Liver (tissue), 9 donors: ENCODE results near the gene FGD4. TPM values are rescaled to one million over a fixed set of nuclear protein-coding genes. Genes with fewer than 3 reads are reported as not detected.

Experiments used
- DNase-seq: peaks from one replicate; pipeline ENCODE4 v3.0.0-alpha.2; 2017; ENCODE audit warnings: low spot score
- H3K27ac ChIP-seq, 2 donors: one replicate each; pipeline ENCODE4 v1.7.0; 2013; ENCODE audit warnings: inconsistent platforms in 2 of 2, low read length in 2 of 2, control low read depth in 1 of 2, low read depth in 1 of 2, mild to moderate bottlenecking in 1 of 2
- H3K27me3 ChIP-seq, 4 donors: one replicate each; pipeline versions ENCODE4 v1.6.1 to v1.7.0; 2013; ENCODE audit warnings: low read length in 3 of 4, inconsistent platforms in 1 of 4, mild to moderate bottlenecking in 1 of 4, moderate library complexity in 1 of 4; ENCODE audit not compliant: control insufficient read depth in 4 of 4, insufficient read depth in 4 of 4
- H3K36me3 ChIP-seq, 4 donors: one replicate each; pipeline versions ENCODE4 v1.6.1 to v1.7.0; 2013; ENCODE audit warnings: low read length in 3 of 4, mild to moderate bottlenecking in 3 of 4, low read depth in 1 of 4, moderate library complexity in 1 of 4; ENCODE audit not compliant: control insufficient read depth in 4 of 4, insufficient read depth in 3 of 4
- H3K4me1 ChIP-seq, 4 donors: one replicate each; pipeline versions ENCODE4 v1.6.1 to v1.7.0; 2013; ENCODE audit warnings: low read length in 3 of 4, mild to moderate bottlenecking in 3 of 4, moderate library complexity in 1 of 4; ENCODE audit not compliant: control insufficient read depth in 4 of 4, insufficient read depth in 4 of 4
- H3K4me3 ChIP-seq, 3 donors: one replicate each; pipeline versions ENCODE4 v1.6.1 to v1.7.0; 2013; ENCODE audit warnings: low read length in 3 of 3, control low read depth in 1 of 3, low read depth in 1 of 3, mild to moderate bottlenecking in 1 of 3
- H3K9ac ChIP-seq, 2 donors: one replicate each; pipeline ENCODE4 v1.7.0; 2013; ENCODE audit warnings: low read length in 2 of 2, mild to moderate bottlenecking in 2 of 2, moderate library complexity in 2 of 2, control low read depth in 1 of 2, low read depth in 1 of 2
- H3K9me3 ChIP-seq, 4 donors: one replicate each; pipeline versions ENCODE4 v1.6.1 to v1.7.0; 2013; ENCODE audit warnings: low read length in 3 of 4; ENCODE audit not compliant: control insufficient read depth in 4 of 4
- FOXA1 ChIP-seq: IDR thresholded peaks from 2 replicates; pipeline ENCODE4 v1.6.1; 2016; ENCODE audit warnings: antibody characterized with exemption
- FOXA2 ChIP-seq: IDR thresholded peaks from 2 replicates; pipeline ENCODE4 v1.6.1; 2016; ENCODE audit warnings: antibody characterized with exemption
- GABPA ChIP-seq, 2 donors: IDR thresholded peaks in 1 of 2; conservative IDR thresholded peaks in 1 of 2; 2 replicates each; pipeline ENCODE4 v1.6.1; 2016; ENCODE audit warnings: antibody characterized with exemption in 2 of 2, mild to moderate bottlenecking in 1 of 2, moderate library complexity in 1 of 2
- HNF4A ChIP-seq, 2 donors: conservative IDR thresholded peaks; 2 replicates each; pipeline ENCODE4 v1.6.1; 2016; ENCODE audit warnings: antibody characterized with exemption in 2 of 2, mild to moderate bottlenecking in 2 of 2
- JUND ChIP-seq, 2 donors: IDR thresholded peaks; 2 replicates each; pipeline ENCODE4 v1.6.1; 2016; ENCODE audit warnings: antibody characterized with exemption in 2 of 2
- NR2F2 ChIP-seq: IDR thresholded peaks from 2 replicates; pipeline ENCODE4 v1.6.1; 2016; ENCODE audit warnings: antibody characterized with exemption
- RAD21 ChIP-seq, 2 donors: IDR thresholded peaks; 2 replicates each; pipeline ENCODE4 v1.6.1; 2016; ENCODE audit warnings: antibody characterized with exemption in 2 of 2, mild to moderate bottlenecking in 2 of 2
- RXRA ChIP-seq, 2 donors: IDR thresholded peaks; 2 replicates each; pipeline ENCODE4 v1.6.1; 2017 to 2018; ENCODE audit warnings: antibody characterized with exemption in 2 of 2, mild to moderate bottlenecking in 1 of 2
- SP1 ChIP-seq: IDR thresholded peaks from 2 replicates; pipeline ENCODE4 v1.6.1; 2018; ENCODE audit warnings: antibody characterized with exemption, mild to moderate bottlenecking
- TAF1 ChIP-seq: conservative IDR thresholded peaks from 2 replicates; pipeline ENCODE4 v1.6.1; 2016; ENCODE audit warnings: antibody characterized with exemption, mild to moderate bottlenecking
- YY1 ChIP-seq: IDR thresholded peaks from 2 replicates; pipeline ENCODE4 v1.6.1; 2016; ENCODE audit warnings: antibody characterized with exemption, mild to moderate bottlenecking
- WGBS: extraction: QIAGEN DNeasy Blood & Tissue Kit; methylation state at CpG from one replicate; pipeline ENCODE4 v1.1.7; 2013; 5-methylcytosine and 5-hydroxymethylcytosine counted together
- polyA plus RNA-seq, 2 donors: library from polyadenylated mRNA; stranded (reverse) in 1 of 2; unstranded in 1 of 2; fragments of 200-250 nt in 1 of 2; fragments of >200 nt in 1 of 2; fragmentation: Nextera tagmentation in 1 of 2; extraction: Ambion mirVana in 1 of 2; gene quantifications; one replicate each; pipeline versions ENCODE4 v1.2.1 to v1.2.3, GENCODE V29; 2013 to 2015
- total RNA-seq, 2 donors: library from RNA; depleted of rRNA; stranded (reverse); fragments of >200 nt; gene quantifications; one replicate each; pipeline ENCODE4 v1.2.3, GENCODE V29; 2014
- TF ChIP-seq, protein P1 (sequence below): fragments of 150-350 bp; IDR thresholded peaks from 2 replicates; pipeline ENCODE4 v1.5.1; 2017; ENCODE audit warnings: improper control_type of control experiment, low read depth, low read length; ENCODE audit not compliant: missing input control
- TF ChIP-seq, protein P2 (sequence below): IDR thresholded peaks from 2 replicates; pipeline ENCODE4 v1.6.1; 2016; ENCODE audit warnings: antibody characterized with exemption, mild to moderate bottlenecking
- TF ChIP-seq, protein P3 (sequence below): IDR thresholded peaks from 2 replicates; pipeline ENCODE4 v1.6.1; 2016; ENCODE audit warnings: antibody characterized with exemption
- TF ChIP-seq, protein P4 (sequence below): IDR thresholded peaks from 2 replicates; pipeline ENCODE4 v1.6.1; 2016; ENCODE audit warnings: antibody characterized with exemption
- TF ChIP-seq, protein P5 (sequence below): IDR thresholded peaks from 2 replicates; pipeline ENCODE4 v1.6.1; 2016; ENCODE audit warnings: antibody characterized with exemption
- donor health status: healthy.
- donor health status: healthy.
- donor health status: healthy.
- donor health status: healthy.
- donor health status: healthy.

FGD4 gene
- total and polyA plus RNA-seq, 4 donors = 3.8 to 26.4 (median 9.0) TPM

DNA sequence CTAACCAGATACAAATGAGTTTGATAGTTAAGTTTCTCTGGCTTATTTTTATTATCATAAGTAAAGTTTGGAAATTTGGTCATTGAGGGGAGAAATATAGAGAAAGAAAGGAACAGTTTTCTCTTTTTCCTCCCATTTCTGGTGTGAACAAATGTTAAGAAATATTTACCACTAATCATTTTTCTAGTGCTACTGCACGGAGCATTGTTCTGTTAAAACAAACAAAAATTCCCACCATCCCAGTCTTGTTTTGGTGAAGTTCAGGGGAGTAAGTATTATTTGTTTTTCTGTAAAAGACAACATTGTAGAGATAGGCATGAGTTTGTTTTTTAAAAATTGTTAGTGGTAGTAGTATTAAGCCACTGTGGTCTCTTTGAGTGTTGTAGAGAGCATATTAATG, 135.3 kb downstream of the FGD4 start:
- peak overlapping the region; percentile 86 to 90 for H3K27ac ChIP-seq
- peaks cover 8 to 48% (median 33%) of the 10 kb centered on the region in 4 donors for H3K4me1 ChIP-seq
- no peaks in the 10 kb centered on the region for H3K27me3 ChIP-seq
- no peaks in the 10 kb centered on the region for H3K9me3 ChIP-seq
- peak overlapping the region; percentile 57 to 98 for H3K9ac ChIP-seq
- DNase-seq = no peak
- TF ChIP-seq JUND (IDR thresholded peaks at IDR 0.05) = no peak
- TF ChIP-seq HNF4A (conservative IDR thresholded peaks at IDR 0.05) = no peak
- WGBS = 11% methylated on average over 1 of the region's 1 CpG
- H3K36me3 ChIP-seq = no peaks in the 10 kb centered on the region
- peak overlapping the region; percentile 38 to 83 (median 63) for H3K4me3 ChIP-seq

DNA sequence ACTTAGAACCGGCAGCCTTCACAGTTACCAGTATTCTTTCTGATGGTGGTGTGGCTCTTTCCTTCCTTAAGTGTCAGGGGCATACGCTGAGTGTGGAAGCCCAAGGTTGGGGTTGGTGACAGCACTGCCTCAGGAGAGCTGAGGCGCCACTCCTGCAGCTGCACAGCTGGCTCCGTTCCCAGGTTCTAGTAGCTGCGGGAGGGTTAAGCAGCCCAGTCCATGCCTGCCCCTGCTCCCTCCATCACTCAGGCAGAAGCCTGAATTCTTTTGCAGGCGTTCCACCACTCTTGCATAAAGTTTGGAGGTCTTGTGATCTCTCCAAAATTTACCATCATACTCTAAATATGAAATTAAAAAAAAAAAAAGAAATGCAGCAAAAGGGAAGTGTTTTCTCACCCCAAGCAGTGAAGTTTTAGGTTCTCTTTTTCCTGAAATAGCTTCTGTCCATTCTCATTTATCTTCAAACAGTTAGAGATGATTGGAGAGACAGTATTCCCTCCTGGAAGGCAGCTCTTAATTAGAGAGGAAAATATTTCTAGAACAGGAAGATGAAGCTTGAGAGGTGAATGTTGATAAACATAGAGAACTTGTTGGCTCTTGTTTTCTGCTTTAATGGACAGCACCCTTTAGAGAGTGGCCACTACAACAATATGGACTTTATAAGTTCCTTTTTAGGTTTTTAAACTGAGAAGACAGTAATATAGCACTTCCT, 136.1 kb downstream of the FGD4 start:
- WGBS = under 1% methylated on average over 6 of the region's 6 CpGs
- TF ChIP-seq TAF1 (no peak), HNF4A (conservative IDR thresholded peaks at IDR 0.05) (peak in 1 of 2 donors; percentile 3), FOXA1 (no peak), JUND (IDR thresholded peaks at IDR 0.05) (peak in 1 of 2 donors; percentile 11), RAD21 (IDR thresholded peaks at IDR 0.05) (peak in 1 of 2 donors; percentile 61), NR2F2 (no peak), YY1 (peak; percentile 55), GABPA (IDR thresholded peaks at IDR 0.05 in 1 of 2, conservative IDR thresholded peaks at IDR 0.05 in 1 of 2) (no peak)
- TF ChIP-seq, protein P1, sequence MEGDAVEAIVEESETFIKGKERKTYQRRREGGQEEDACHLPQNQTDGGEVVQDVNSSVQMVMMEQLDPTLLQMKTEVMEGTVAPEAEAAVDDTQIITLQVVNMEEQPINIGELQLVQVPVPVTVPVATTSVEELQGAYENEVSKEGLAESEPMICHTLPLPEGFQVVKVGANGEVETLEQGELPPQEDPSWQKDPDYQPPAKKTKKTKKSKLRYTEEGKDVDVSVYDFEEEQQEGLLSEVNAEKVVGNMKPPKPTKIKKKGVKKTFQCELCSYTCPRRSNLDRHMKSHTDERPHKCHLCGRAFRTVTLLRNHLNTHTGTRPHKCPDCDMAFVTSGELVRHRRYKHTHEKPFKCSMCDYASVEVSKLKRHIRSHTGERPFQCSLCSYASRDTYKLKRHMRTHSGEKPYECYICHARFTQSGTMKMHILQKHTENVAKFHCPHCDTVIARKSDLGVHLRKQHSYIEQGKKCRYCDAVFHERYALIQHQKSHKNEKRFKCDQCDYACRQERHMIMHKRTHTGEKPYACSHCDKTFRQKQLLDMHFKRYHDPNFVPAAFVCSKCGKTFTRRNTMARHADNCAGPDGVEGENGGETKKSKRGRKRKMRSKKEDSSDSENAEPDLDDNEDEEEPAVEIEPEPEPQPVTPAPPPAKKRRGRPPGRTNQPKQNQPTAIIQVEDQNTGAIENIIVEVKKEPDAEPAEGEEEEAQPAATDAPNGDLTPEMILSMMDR = no peak
- TF ChIP-seq, protein P2, sequence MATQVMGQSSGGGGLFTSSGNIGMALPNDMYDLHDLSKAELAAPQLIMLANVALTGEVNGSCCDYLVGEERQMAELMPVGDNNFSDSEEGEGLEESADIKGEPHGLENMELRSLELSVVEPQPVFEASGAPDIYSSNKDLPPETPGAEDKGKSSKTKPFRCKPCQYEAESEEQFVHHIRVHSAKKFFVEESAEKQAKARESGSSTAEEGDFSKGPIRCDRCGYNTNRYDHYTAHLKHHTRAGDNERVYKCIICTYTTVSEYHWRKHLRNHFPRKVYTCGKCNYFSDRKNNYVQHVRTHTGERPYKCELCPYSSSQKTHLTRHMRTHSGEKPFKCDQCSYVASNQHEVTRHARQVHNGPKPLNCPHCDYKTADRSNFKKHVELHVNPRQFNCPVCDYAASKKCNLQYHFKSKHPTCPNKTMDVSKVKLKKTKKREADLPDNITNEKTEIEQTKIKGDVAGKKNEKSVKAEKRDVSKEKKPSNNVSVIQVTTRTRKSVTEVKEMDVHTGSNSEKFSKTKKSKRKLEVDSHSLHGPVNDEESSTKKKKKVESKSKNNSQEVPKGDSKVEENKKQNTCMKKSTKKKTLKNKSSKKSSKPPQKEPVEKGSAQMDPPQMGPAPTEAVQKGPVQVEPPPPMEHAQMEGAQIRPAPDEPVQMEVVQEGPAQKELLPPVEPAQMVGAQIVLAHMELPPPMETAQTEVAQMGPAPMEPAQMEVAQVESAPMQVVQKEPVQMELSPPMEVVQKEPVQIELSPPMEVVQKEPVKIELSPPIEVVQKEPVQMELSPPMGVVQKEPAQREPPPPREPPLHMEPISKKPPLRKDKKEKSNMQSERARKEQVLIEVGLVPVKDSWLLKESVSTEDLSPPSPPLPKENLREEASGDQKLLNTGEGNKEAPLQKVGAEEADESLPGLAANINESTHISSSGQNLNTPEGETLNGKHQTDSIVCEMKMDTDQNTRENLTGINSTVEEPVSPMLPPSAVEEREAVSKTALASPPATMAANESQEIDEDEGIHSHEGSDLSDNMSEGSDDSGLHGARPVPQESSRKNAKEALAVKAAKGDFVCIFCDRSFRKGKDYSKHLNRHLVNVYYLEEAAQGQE = peak; percentile 6
- TF ChIP-seq, protein P3, sequence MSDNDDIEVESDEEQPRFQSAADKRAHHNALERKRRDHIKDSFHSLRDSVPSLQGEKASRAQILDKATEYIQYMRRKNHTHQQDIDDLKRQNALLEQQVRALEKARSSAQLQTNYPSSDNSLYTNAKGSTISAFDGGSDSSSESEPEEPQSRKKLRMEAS = peak; percentile 23
- H3K36me3 ChIP-seq = no peaks in the 10 kb centered on the region
- H3K4me1 ChIP-seq = peaks cover 8 to 54% (median 38%) of the 10 kb centered on the region in 4 donors
- peak overlapping the region; percentile 57 to 98 for H3K9ac ChIP-seq
- DNase-seq = peak; percentile 53
- no peaks in the 10 kb centered on the region for H3K27me3 ChIP-seq
- peak overlapping the region; percentile 57 to 83 (median 63) for H3K4me3 ChIP-seq
- peak overlapping the region; percentile 86 to 90 for H3K27ac ChIP-seq
- H3K9me3 ChIP-seq = no peaks in the 10 kb centered on the region

DNA sequence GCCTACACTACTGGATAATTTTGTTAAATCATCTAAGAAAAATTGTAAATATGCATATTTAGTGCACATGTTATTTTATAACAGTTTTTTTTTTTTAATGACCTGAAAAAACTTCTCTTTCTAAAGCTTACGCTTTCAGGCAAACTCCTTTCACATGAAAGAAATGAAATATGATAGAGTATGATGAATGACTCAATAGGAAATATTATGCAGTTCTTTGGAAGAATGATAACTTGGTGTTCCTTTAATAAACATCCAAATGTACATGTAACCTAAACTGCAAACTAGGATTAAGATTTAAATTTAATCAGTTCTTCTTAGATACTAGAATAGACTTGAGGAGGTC, 136.6 kb downstream of the FGD4 start:
- Histone ChIP-seq H3K27me3 (no peaks in the 10 kb centered on the region), H3K4me1 (peaks cover 8 to 58% (median 41%) of the 10 kb centered on the region in 4 donors), H3K27ac (peak overlapping the region; percentile 61 to 90), H3K9ac (peak overlapping the region; percentile 57 to 98), H3K9me3 (no peaks in the 10 kb centered on the region), H3K4me3 (peak overlapping the region in 1 of 3 donors; percentile 83), H3K36me3 (no peaks in the 10 kb centered on the region)
- 47% methylated on average over 1 of the region's 1 CpG for WGBS
- DNase-seq = no peak
- TF ChIP-seq, protein P1 = no peak
- no peak for TF ChIP-seq YY1
- no peak for TF ChIP-seq TAF1
- no peak for TF ChIP-seq RXRA (IDR thresholded peaks at IDR 0.05)
- TF ChIP-seq, protein P3 = no peak
- no peak for TF ChIP-seq FOXA2
- TF ChIP-seq, protein P4, sequence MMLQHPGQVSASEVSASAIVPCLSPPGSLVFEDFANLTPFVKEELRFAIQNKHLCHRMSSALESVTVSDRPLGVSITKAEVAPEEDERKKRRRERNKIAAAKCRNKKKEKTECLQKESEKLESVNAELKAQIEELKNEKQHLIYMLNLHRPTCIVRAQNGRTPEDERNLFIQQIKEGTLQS = no peak
- no peak for TF ChIP-seq SP1
- TF ChIP-seq, protein P5, sequence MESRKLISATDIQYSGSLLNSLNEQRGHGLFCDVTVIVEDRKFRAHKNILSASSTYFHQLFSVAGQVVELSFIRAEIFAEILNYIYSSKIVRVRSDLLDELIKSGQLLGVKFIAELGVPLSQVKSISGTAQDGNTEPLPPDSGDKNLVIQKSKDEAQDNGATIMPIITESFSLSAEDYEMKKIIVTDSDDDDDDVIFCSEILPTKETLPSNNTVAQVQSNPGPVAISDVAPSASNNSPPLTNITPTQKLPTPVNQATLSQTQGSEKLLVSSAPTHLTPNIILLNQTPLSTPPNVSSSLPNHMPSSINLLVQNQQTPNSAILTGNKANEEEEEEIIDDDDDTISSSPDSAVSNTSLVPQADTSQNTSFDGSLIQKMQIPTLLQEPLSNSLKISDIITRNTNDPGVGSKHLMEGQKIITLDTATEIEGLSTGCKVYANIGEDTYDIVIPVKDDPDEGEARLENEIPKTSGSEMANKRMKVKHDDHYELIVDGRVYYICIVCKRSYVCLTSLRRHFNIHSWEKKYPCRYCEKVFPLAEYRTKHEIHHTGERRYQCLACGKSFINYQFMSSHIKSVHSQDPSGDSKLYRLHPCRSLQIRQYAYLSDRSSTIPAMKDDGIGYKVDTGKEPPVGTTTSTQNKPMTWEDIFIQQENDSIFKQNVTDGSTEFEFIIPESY = no peak
- TF ChIP-seq RAD21 (IDR thresholded peaks at IDR 0.05) = no peak
- TF ChIP-seq NR2F2 = no peak
